G401 (cell line): Measurements from ENCODE around the gene KLK4. TPM values are rescaled to one million over a fixed set of nuclear protein-coding genes. Genes with fewer than 3 reads are reported as not detected.
A peak's percentile ranks its signal among the peaks of the same experiment; 100 is the strongest.

ENCODE experiments used
- DNase-seq: peaks from one replicate; pipeline ENCODE4 v3.0.0-alpha.2; 2015; ENCODE audit warnings: low spot score
- in situ Hi-C: cut with HindIII; loops from 2 replicates; pipeline ENCODE4 v1.10.0; 2016; ENCODE audit warnings: low sequenced_read_pairs, mixed read lengths
- total RNA-seq: library from RNA; depleted of rRNA; stranded (reverse); fragments of >200 nt; shearing (Covaris generic); gene quantifications from 2 replicates; pipeline ENCODE4 v1.2.3, GENCODE V29; 2014; rRNA removed

KLK4 gene, protein sequence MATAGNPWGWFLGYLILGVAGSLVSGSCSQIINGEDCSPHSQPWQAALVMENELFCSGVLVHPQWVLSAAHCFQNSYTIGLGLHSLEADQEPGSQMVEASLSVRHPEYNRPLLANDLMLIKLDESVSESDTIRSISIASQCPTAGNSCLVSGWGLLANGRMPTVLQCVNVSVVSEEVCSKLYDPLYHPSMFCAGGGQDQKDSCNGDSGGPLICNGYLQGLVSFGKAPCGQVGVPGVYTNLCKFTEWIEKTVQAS
- total RNA-seq = not detected in 2 replicates

DNA sequence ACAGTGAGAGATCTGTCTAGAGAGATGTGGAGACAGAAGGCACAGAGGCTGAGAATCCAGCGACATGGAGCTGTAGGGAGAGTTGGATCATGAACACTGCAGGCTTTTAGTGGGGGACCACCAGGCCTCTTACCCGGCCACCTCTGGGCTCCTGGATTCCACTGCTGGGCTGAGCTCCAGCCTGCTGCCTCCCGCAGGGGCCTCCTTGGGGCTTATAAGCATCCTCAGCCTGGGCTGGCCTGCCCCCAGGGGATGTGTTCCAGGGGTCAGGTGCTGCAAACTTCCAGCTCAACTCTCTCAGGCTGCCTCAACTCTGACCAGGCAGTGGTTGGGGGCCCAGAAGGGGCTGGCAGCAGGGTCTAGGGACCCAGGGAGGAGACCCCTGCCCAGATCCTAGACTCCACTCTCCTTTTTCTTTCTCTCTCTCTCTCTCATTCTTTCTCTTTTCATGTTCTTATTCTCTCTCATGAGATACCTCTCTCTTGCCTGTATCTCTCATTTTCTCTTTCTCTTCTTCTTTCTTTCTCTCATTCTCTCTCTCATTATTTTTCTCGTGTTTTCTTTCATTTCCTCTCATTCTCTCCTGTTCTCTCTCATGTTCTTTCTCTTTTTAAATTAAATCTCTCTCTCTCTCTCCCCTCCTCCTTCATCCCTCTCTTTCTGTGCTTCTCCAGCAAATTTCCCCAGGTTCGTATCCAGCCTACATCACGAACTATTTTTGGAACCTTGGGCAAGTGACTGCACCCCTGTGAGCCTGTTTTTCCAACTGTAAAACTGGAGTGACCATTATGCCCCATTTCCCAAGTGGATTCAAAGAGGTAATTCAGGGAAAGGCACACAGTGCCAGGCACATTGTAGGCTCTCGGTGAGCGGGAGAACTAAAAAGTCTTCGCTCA is at the start of gene KLK4:
TSS of gene KLK4 (minus strand) at position 190 of the 896 bp plus-strand sequence. CDS start 657 bp downstream, outside the sequence.
- in situ Hi-C loops = no loop called here
- no peak for DNase-seq

DNA sequence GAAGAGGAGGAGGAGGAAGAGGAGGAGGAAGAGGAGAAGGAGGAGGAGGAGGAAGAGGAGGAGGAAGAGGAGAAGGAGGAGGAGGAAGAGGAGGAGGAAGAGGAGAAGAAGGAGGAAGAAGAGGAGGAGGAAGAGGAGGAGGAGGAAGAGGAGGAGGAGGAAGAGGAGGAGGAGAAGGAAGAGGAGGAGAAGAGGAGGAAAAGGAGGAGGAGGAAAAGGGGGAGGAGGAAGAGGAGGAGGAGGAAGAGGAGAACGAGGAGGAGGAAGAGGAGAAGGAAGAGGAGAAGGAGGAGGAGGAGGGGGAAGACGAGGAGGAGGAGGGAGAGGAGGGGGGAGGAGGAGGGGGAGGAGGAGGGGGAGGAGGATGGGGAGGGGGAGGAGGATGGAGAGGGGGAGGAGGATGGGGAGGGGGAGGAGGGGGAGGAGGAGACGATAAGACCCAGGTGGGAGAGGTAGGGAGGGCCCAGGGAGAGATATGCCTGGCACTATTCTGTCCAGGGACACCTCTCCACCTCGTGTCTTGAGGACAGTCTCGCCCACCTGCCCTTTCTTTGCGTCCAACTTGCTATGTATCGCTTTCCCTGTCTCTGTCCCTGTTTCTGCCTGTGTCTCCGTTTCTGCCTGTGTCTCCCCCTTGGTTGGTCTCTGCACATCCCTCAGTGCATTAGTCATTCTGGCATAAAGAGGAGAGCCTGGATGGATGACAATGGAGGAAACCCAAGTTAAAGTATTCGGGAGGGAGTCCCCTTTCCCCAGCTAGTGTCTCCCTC is 48.7 kb upstream of the KLK4 start:
- in situ Hi-C loops = no loop called here
- DNase-seq = no peak

DNA sequence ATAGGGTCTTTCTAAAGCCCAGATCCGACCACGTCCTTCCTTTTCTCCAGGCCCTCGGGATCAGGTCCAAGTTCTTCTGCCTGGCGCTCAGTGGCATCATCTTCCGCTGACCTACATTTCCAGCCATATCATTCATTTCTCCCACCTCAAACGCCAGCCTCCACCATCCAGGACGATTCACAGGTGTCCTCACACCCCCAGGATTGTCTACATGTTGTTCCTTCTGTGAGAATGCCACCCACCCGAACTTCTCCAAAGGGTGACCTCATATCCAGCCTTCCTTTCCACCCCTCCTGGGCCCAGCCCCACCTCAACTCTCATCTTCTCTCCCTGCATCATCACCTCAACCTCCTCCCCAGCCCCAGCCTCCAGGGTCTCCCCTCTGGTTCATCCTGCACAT is 46.4 kb upstream of the KLK4 start:
- in situ Hi-C loops = no loop called here
- no peak for DNase-seq

DNA sequence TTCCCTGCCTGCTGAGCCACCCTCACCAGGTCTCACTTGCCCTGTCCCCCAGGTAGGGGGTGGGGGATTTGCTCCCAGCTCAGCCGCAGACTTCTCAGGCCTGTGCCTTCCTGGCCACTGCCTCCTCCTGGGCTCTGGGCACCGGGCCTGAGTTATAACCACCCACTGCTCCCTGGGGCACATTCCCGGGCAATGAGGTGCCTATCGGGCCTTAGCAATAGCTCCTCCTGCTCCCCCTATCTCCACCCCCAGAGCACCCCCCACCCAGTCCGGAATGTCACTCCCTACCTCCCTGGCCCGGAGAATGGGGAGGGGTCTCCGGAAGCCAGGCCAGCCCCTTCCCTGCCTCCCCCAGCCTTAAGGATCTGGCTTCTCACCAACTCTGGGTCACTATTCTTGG is 41.7 kb upstream of the KLK4 start, which contains the start of gene KLK5:
TSS of gene KLK5 (minus strand) at position 129 of the 400 bp plus-strand sequence. CDS start 381 bp downstream, outside the sequence.
- DNase-seq = no peak
- in situ Hi-C loops = no loop called here

DNA sequence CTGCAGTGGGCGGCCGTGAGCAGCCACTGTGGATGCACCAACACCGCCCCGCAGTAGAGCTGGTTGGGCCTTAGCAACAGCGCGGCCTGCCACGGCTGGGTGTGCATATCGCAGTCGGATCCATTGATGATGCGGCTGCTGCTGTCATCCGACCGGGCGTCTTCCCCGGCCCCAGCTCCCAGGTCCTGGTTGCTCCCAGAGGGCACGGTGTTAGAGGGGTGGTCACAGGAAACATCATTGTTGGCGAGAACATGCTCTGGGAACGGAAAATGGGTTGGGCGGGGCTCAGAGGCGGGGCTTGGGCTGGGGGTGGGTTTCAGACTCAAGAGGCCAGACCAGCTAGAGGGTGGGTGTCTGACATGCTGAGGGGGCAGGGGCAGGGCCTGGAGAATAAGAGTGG is 38.7 kb upstream of the KLK4 start:
- in situ Hi-C loops = no loop called here
- DNase-seq = no peak

DNA sequence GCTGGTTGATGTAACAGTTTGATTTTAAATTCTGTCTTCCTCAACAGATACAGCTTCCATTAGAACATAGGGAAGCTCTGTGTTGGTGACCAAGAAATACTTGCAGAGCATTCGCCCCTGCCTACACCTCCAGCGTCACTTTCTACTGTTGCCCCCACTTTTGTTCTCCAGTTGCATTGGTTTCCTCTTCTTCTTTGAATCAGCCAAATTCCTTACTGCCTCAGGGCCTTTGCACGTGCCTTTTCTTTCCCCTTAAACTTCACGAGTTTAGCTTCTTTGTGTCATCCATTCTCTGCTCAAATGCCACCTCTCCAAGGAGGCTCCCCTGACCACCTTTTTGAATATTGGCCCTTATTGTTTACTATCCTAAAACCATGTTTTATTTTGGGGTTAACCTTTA is 35.9 kb upstream of the KLK4 start:
- DNase-seq = no peak
- in situ Hi-C loops = no loop called here

DNA sequence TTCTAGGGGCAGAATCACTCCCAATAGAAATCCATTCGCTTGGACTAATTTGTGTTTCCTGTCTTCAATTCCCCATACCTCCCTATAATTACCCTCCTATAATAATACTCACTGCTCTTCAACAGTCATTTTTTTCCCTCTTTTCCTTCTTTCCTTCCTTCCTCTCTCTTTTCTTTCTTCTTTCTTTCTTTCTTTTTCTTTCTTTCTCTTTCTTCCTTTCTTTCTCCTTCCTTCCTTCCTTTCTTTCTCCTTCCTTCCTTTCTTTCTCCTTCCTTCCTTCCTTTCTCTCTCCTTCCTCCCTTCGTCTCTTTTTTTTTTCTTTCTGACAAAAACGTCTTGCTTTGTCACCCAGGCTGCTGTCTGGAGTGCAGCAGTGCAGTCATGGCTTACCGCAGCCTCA is 33.6 kb upstream of the KLK4 start:
- in situ Hi-C loops = no loop called here
- no peak for DNase-seq

DNA sequence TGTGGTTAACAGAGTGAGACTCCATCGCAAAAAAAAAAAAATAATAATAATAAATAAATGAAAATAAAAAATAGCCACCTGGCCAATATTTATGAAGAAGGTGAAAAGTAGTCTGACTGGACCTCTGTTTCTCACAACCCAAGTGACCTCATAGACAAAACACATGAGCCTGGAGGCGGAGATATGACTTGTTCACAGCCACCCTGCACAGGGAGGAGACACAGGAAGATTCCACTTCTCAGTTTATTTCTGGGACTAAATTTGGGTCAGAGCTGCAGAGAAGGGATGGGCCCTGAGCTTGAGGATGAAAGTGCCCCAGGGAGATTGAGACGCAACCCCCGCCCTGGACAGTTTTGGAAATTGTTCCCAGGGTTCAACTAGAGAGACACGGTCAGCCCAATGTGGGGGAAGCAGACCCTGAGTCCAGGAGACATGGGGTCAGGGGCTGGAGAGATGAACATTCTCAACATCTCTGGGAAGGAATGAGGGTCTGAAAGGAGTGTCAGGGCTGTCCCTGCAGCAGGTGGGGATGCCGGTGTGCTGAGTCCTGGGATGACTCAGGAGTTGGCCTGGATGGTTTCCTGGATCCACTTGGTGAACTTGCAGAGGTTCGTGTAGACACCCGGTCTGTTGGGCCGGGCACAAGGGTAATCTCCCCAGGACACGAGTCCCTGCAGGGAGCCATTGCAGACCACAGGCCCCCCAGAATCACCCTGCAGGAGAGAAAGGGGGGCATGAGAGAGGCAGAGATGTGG is 32.1 kb upstream of the KLK4 start:
- no peak for DNase-seq
- in situ Hi-C loops = no loop called here

DNA sequence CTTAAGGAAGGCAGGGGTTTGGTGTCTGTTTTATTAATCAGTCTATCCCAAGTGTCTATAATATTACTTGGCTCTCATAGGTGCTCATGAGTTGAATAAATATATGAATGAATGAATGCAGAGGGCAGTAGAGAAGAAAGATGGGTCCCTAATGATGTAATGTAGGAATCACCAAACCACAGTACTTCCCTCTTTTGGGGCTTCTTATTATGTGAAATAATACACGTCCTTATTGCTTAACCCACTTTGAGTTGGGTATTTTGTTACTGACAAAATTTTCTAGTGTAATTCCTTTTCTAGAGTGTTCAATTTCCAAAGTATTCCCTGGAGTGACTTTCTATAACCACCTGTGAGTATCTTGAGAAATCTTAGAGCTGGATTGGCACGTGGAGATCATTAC is 28.4 kb upstream of the KLK4 start:
- no peak for DNase-seq
- in situ Hi-C loops = no loop called here

DNA sequence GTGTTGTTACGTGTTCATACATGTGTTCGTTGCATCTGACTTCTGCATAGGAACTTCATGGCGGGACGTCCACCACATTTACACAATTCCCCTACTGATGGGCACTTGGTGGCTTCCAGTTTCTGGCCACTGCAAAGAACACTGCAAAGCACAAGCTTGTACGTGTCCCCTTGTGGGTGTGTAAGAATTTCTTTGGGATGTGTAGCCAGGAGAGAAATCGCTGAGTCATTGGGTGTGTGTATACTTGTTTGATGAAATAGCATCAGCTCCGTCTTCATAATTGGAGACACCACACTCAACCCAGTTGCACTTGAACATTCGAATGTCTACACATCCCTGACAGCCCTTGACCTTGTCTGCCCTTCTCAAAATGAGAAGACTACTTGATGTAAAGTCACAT is 22.4 kb upstream of the KLK4 start:
- in situ Hi-C loops = no loop called here
- DNase-seq = no peak

DNA sequence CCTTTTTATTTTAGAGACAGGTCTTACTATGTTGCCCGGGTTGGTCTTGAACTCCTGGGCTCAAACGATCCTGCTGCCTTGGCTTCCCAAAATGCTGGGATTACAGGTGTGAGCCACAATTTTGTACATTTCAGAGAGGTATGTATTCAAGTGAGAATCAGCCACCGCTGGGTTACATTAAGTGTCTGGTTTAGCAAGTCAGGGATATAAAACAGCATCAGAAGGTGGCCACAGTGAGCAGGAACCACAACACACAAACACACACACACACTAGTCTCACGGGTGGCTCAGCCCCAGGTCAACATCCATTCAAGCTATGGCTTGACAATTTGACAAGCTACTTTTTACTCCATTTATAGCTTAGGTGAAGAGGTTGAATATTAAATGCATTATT is 21.5 kb upstream of the KLK4 start:
- no peak for DNase-seq
- in situ Hi-C loops = no loop called here

DNA sequence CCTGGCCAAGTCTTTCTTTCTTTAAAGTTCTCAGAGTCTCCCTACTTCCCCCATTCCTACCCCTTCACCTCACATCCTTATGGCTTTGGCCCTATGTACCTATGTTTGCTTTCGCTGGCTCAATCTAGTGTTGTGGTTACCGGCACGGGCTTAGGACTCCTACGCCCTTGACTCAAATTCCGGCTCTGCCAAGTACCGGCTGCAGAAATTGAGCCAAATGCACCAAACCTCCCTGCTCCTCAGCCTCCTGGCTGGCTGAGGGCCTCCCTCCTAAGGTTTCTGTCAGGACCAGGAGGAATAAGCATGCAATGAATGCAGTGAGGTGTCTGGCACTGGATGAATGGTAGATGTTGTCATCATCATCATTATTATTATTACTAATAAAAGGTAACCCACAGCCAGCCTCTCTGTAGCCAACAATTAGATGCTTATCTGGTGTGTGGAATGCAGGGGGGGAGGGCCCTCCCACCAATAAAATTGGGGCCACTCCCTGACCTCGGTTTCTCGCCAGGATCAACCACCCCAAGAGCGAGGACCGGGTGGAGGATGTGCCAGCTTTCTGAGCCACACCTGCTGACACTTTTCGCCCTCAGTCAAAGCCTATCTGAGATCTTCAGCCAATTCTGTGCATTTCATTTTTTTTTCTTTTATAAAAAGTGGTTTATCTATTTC is 21.0 kb upstream of the KLK4 start:
- DNase-seq = no peak
- in situ Hi-C loops = no loop called here

DNA sequence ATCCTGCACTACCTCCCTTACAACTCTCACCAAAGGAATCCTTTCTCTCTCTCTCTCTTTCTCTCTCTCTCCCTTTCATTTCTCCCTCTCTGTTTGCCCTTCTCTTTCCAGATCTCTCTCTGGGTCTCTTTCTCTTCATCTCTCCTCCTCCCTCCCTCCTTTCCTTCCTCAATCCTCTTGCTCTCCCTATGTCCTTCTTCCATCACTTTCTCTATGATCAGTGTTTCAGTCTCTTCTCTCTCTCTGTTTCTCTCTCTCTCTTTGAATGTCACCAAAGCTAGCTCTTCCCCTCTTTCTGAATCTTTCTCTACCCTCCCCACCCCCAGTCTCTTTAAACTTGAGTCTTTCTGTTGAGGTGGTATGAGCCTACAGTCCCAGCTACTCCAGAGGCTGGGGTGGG is 19.8 kb upstream of the KLK4 start:
- in situ Hi-C loops = no loop called here
- DNase-seq = no peak

DNA sequence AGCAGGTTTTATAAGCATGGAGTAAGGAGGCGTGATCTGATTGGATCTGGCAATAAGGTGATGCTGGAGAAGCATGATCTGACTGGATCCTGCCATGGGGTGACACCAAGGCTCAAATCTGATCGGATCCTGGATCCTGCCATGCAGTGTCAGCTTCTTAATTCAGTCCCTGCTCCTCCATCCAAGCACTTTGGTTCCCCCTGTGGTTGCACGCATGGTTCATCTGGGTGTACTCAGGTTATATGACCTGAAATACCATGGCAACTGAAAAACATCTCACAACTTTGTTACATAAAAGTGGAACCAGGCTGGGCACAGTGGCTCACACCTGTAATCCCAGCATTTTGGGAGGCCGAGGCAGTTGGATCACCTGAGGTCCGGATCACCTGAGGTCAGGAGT is 17.6 kb upstream of the KLK4 start:
- in situ Hi-C loops = no loop called here
- no peak for DNase-seq

DNA sequence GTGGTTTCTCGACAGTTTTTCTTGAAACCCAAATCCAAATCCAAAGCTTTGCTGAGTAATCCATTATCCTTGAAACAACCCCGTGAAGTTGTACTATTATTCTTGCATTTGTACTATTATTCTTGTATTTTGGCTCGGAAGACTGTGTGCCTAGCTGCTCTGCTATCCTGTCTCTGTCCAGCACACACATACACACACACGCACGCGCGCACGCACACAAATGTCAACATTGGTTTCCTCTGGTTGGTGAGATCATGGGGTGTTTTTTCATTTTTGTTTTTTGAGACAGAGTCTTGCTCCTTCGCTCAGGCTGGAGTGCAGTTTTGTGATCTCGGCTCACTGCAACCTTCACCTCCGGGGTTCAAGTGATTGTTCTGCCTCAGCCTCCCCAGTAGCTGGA is 14.9 kb upstream of the KLK4 start:
- DNase-seq = no peak
- in situ Hi-C loops = no loop called here

DNA sequence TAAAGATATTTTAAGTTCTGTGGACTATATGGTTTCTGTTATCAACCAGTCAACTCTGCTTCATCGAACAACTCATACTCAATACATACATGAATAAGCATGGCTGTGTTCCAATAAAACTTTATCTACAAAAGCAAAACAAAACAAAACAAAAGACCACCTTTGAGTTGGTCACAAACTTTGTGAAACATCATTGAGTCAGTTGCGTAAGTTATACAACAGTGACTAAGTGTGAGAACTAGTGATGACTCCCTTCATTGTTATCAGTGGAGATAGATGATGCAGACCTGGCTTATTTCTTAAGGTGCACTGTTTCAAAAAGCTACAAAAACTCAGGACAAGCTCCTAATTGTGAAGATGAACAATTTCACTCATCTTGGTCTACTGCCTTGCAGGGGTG is 14.5 kb upstream of the KLK4 start:
- DNase-seq = no peak
- in situ Hi-C loops = no loop called here

DNA sequence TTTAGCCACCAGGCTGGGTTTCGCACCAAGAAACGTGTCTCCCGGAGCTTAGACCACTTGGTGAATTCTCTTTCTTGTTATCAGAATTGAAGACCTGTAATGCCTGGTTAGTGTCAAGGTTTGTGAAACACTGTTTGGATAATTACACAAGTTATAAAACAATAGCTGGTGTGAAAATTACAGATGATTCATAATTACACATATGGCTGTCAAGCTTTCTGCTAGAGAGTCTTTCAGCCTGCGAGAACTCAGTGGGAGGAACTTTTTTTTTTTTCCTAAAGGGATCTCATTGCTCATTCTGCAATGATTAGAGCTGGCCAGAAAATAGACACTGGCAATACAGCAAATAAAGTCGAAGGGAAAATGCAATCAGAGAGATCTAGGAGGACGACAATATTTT is 13.4 kb upstream of the KLK4 start:
- DNase-seq = no peak
- in situ Hi-C loops = no loop called here

DNA sequence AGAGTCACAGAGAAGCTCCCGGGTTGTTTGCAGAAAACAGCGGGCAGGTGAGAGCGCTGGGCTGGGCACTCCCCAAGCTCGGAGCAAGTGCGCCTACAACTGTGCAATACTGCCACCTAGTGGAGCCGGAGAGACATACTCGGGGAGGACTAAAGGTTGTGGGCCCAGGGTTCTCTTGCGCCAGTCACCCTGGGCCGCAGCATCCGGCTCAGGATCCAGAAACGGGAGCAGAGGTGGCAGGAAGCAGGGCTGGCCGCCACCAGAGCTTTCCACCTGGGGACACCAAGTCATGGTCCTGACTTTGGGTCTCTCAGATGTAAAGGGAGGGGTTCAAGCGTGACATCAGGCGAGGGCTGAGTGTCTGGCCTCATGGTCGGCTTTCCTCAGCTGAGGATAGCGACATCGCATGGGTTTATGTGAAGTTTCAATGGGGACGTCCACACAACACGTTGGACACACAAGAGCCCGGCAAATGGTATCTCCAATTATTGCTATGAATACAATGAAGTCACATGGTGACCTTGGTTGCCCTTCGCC is 11.2 kb upstream of the KLK4 start:
- peak; percentile 83 for DNase-seq
- in situ Hi-C loops = no loop called here
